ENCODE measurements around the gene HCK.
A peak's percentile ranks its signal among the peaks of the same experiment; 100 is the strongest.

HCK gene

DNA sequence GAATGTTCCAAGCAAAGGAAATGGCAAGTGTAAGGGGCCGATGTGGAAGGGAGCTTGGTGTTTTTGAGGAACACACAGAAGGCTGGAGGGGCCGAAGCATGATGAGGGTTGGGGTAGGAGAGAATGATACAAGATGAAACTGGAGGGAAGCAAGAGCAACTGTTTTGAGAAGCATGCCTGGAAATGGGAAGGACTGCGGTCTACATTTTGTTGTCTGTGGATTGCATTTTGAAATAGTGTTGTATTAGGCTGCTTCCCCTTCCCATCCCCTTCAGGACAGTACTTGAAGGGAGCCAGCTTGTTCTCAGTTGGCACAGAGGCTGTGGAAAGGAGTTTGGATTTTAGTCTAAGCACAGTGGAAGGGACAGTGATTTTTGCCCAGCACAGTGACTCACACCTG, 59.7 kb downstream of the HCK start:
- ChIA-PET CTCF (interaction anchor here (0.6 kb wide), 1 partner anchor 560 kb away, joined by 3 read pairs; no protein-coding TSS in a partner anchor), POLR2A (no interaction called here)
- H3K27ac ChIP-seq (ENCODE audit: extremely low read depth, low read depth, low read length), result no peak overlapping the region
- no peaks in the 10 kb centered on the region for H3K9me3 ChIP-seq (ENCODE audit: control insufficient read depth, insufficient read depth, low read depth, low read length)
- peaks cover 0 to 15% of the 10 kb centered on the region in 2 experiments; a peak in 1 of 3 replicates for H3K36me3 ChIP-seq (ENCODE audit: control insufficient read depth in 2 of 2, insufficient read depth in 1 of 2, low read length in 2 of 2)
- TF ChIP-seq, protein P1, sequence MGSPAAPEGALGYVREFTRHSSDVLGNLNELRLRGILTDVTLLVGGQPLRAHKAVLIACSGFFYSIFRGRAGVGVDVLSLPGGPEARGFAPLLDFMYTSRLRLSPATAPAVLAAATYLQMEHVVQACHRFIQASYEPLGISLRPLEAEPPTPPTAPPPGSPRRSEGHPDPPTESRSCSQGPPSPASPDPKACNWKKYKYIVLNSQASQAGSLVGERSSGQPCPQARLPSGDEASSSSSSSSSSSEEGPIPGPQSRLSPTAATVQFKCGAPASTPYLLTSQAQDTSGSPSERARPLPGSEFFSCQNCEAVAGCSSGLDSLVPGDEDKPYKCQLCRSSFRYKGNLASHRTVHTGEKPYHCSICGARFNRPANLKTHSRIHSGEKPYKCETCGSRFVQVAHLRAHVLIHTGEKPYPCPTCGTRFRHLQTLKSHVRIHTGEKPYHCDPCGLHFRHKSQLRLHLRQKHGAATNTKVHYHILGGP (tag by site-specific recombination; IDR thresholded peaks at IDR 0.05), result no peak
- TF ChIP-seq ZNF529 (tag by site-specific recombination; IDR thresholded peaks at IDR 0.05; ENCODE audit: insufficient replicate concordance), result no peak
- no peak overlapping the region for H3K4me3 ChIP-seq (ENCODE audit: low read depth, low read length)
- H3K4me1 ChIP-seq (ENCODE audit: control insufficient read depth, insufficient read depth, low read length), result 0 out of 2 replicates have a peak, but pooled peaks cover 3% of the 10 kb centered on the region

DNA sequence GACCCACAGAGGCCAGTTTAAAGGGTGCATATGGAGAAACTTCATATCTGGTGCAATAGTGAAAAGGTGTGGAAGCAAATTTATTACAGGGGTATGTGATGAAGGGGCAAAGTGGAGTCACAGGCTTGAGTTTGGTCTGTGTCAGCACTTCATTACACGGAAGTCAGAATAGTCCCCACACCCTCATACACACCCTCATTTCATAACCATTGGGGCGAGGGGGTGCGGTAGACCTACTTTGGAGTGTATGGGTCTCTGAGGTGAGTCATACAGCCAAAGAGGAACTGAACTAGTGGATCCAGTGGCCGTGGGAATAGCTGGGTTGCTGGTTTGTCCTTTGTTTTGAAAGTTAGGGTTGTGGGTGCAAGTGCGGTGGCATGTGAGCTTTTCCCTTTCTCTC, 60.8 kb downstream of the HCK start:
- H3K4me3 ChIP-seq (ENCODE audit: low read depth, low read length), result no peak overlapping the region
- H3K36me3 ChIP-seq (ENCODE audit: control insufficient read depth in 2 of 2, insufficient read depth in 1 of 2, low read length in 2 of 2), result peaks cover 0 to 15% of the 10 kb centered on the region in 2 experiments; a peak in 1 of 3 replicates
- POLR2A ChIA-PET, result no interaction called here
- CTCF ChIA-PET, result interaction anchor here (0.6 kb wide), 1 partner anchor 24 kb away, joined by 3 read pairs; no protein-coding TSS in a partner anchor
- H3K9me3 ChIP-seq (ENCODE audit: control insufficient read depth, insufficient read depth, low read depth, low read length), result no peaks in the 10 kb centered on the region
- peaks cover 5% of the 10 kb centered on the region; the same call in 1 of the 2 replicates for H3K4me1 ChIP-seq (ENCODE audit: control insufficient read depth, insufficient read depth, low read length)
- TF ChIP-seq KLF1 (tag by site-specific recombination; IDR thresholded peaks at IDR 0.05) (peak; percentile 58; the same call in 1 of the 2 replicates), ZNF549 (tag by site-specific recombination; IDR thresholded peaks at IDR 0.05) (no peak), KLF10 (tag by site-specific recombination; IDR thresholded peaks at IDR 0.05) (peak; percentile 43; the same call in 1 of the 2 replicates)
- H3K27ac ChIP-seq (ENCODE audit: extremely low read depth, low read depth, low read length), result no peak overlapping the region

DNA sequence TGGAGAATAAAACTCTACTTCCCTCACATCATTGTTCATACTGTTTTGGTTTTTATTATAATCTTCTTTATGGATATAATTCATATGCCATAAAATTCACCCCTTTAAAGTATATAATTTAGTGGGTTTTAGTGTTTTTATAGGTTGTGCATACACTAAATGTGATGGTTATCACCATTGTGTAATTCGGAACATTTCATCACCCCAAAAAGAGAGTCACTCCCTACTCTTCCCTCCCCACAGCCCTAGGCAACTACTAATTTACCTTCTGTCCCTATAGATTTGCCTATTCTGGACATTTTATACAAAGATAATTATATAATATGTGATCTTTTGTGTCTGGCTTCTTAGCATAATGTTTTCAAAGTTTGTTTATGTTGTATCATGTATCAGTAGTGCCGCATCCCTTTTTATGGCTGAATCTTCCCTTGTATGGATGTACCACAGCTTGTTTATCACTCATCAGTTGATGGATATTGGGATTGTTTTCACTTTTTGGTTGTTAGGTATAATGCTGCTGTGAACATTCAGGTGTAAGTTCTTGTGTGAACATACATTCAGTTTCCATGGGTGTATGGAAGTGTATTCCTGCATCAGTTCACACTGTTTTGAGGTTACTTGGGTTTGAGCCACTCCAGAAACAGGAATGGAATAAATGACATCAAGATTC, 61.7 kb downstream of the HCK start:
- Histone ChIP-seq H3K27ac (ENCODE audit: extremely low read depth, low read depth, low read length) (no peak overlapping the region), H3K36me3 (ENCODE audit: control insufficient read depth in 2 of 2, insufficient read depth in 1 of 2, low read length in 2 of 2) (peaks cover 0 to 15% of the 10 kb centered on the region in 2 experiments; a peak in 2 of 3 replicates), H3K4me3 (ENCODE audit: low read depth, low read length) (no peak overlapping the region), H3K4me1 (ENCODE audit: control insufficient read depth, insufficient read depth, low read length) (peaks cover 5% of the 10 kb centered on the region; the same call in 1 of the 2 replicates), H3K9me3 (ENCODE audit: control insufficient read depth, insufficient read depth, low read depth, low read length) (no peaks in the 10 kb centered on the region)
- TF ChIP-seq ZNF623 (tag by site-specific recombination; IDR thresholded peaks at IDR 0.05) (no peak), ZNF121 (tag by site-specific recombination; IDR thresholded peaks at IDR 0.05) (no peak), FEZF1 (tag by site-specific recombination; IDR thresholded peaks at IDR 0.05) (no peak), ZNF561 (tag by site-specific recombination; IDR thresholded peaks at IDR 0.05; ENCODE audit: borderline replicate concordance) (no peak), KLF8 (tag by site-specific recombination; IDR thresholded peaks at IDR 0.05) (no peak), GLI2 (tag by site-specific recombination; IDR thresholded peaks at IDR 0.05; ENCODE audit: borderline replicate concordance, low read depth) (no peak), ZNF10 (tag by site-specific recombination; IDR thresholded peaks at IDR 0.05) (peak; percentile 97)
- TF ChIP-seq, protein P2, sequence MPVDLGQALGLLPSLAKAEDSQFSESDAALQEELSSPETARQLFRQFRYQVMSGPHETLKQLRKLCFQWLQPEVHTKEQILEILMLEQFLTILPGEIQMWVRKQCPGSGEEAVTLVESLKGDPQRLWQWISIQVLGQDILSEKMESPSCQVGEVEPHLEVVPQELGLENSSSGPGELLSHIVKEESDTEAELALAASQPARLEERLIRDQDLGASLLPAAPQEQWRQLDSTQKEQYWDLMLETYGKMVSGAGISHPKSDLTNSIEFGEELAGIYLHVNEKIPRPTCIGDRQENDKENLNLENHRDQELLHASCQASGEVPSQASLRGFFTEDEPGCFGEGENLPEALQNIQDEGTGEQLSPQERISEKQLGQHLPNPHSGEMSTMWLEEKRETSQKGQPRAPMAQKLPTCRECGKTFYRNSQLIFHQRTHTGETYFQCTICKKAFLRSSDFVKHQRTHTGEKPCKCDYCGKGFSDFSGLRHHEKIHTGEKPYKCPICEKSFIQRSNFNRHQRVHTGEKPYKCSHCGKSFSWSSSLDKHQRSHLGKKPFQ (tag by site-specific recombination; IDR thresholded peaks at IDR 0.05), result peak; percentile 72; the same call in 1 of the 2 replicates
- TF ChIP-seq, protein P3, sequence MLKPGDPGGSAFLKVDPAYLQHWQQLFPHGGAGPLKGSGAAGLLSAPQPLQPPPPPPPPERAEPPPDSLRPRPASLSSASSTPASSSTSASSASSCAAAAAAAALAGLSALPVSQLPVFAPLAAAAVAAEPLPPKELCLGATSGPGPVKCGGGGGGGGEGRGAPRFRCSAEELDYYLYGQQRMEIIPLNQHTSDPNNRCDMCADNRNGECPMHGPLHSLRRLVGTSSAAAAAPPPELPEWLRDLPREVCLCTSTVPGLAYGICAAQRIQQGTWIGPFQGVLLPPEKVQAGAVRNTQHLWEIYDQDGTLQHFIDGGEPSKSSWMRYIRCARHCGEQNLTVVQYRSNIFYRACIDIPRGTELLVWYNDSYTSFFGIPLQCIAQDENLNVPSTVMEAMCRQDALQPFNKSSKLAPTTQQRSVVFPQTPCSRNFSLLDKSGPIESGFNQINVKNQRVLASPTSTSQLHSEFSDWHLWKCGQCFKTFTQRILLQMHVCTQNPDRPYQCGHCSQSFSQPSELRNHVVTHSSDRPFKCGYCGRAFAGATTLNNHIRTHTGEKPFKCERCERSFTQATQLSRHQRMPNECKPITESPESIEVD (tag by site-specific recombination; IDR thresholded peaks at IDR 0.05), result peak; percentile 39
- TF ChIP-seq, protein P4, sequence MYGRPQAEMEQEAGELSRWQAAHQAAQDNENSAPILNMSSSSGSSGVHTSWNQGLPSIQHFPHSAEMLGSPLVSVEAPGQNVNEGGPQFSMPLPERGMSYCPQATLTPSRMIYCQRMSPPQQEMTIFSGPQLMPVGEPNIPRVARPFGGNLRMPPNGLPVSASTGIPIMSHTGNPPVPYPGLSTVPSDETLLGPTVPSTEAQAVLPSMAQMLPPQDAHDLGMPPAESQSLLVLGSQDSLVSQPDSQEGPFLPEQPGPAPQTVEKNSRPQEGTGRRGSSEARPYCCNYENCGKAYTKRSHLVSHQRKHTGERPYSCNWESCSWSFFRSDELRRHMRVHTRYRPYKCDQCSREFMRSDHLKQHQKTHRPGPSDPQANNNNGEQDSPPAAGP (tag by site-specific recombination; IDR thresholded peaks at IDR 0.05), result no peak
- TF ChIP-seq, protein P5, sequence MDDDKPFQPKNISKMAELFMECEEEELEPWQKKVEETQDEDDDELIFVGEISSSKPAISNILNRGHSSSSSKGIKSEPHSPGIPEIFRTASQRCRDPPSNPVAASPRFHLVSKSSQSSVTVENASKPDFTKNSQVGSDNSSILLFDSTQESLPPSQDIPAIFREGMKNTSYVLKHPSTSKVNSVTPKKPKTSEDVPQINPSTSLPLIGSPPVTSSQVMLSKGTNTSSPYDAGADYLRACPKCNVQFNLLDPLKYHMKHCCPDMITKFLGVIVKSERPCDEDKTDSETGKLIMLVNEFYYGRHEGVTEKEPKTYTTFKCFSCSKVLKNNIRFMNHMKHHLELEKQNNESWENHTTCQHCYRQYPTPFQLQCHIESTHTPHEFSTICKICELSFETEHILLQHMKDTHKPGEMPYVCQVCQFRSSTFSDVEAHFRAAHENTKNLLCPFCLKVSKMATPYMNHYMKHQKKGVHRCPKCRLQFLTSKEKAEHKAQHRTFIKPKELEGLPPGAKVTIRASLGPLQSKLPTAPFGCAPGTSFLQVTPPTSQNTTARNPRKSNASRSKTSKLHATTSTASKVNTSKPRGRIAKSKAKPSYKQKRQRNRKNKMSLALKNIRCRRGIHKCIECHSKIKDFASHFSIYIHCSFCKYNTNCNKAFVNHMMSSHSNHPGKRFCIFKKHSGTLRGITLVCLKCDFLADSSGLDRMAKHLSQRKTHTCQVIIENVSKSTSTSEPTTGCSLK (tag by site-specific recombination; IDR thresholded peaks at IDR 0.05), result no peak
- CTCF ChIA-PET, result no interaction called here
- POLR2A ChIA-PET, result interaction anchor here (0.6 kb wide), 1 partner anchor 149 kb away, joined by 5 read pairs; no protein-coding TSS in a partner anchor

All from HEK293 (cell line).